Neural progenitor cell (in vitro differentiated cells): ENCODE results near the gene AUP1. TPM values are rescaled to one million over a fixed set of nuclear protein-coding genes. Genes with fewer than 3 reads are reported as not detected.
A peak's percentile ranks its signal among the peaks of the same experiment; 100 is the strongest.

Experiments
- DNase-seq: peaks from one replicate; pipeline ENCODE4 v3.0.0-alpha.2; 2016; ENCODE audit warnings: low spot score
- H2AFZ ChIP-seq: fragments of 200-600 bp; sonication (generic); replicated peaks from 2 replicates; pipeline ENCODE4 v1.6.1; 2016; ENCODE audit warnings: antibody characterized with exemption
- H3F3A ChIP-seq: fragments of 200-600 bp; sonication (generic); 2 replicates; pipeline ENCODE4 v1.6.1; 2016; ENCODE audit warnings: antibody characterized with exemption, low read depth
- H3K27ac ChIP-seq: fragments of 200-600 bp; sonication (generic); 2 replicates; pipeline ENCODE4 v1.5.1; 2016; ENCODE audit warnings: mild to moderate bottlenecking
- H3K27me3 ChIP-seq: fragments of 200-600 bp; sonication (generic); 2 replicates; pipeline ENCODE4 v1.6.1; 2016; ENCODE audit warnings: mild to moderate bottlenecking, moderate library complexity
- H3K36me3 ChIP-seq: fragments of 200-600 bp; sonication (generic); 2 replicates; pipeline ENCODE4 v1.5.1; 2016
- H3K4me1 ChIP-seq: fragments of 200-600 bp; sonication (generic); 2 replicates; pipeline ENCODE4 v1.6.1; 2016; ENCODE audit warnings: mixed run types
- H3K4me2 ChIP-seq: fragments of 200-600 bp; sonication (generic); 2 replicates; pipeline ENCODE4 v1.6.1; 2016
- H3K4me3 ChIP-seq: fragments of 200-600 bp; sonication (generic); 2 replicates; pipeline ENCODE4 v1.5.1; 2016
- H3K79me2 ChIP-seq: fragments of 200-600 bp; sonication (generic); 2 replicates; pipeline ENCODE4 v1.6.1; 2016; ENCODE audit warnings: low read depth
- H3K9ac ChIP-seq: fragments of 200-600 bp; sonication (generic); 2 replicates; pipeline ENCODE4 v1.6.1; 2016
- H3K9me3 ChIP-seq: fragments of 200-600 bp; sonication (generic); 2 replicates; pipeline ENCODE4 v1.5.1; 2016; ENCODE audit warnings: low read depth
- H4K20me1 ChIP-seq: fragments of 200-600 bp; sonication (generic); 2 replicates; pipeline ENCODE4 v1.6.1; 2016; ENCODE audit warnings: low read depth
- H3K27ac Mint-ChIP-seq: 3 replicates; pipeline ENCODE4 v1.8.0; 2021; ENCODE audit warnings: mixed read lengths
- H3K27me3 Mint-ChIP-seq: 2 replicates; pipeline ENCODE4 v1.8.0; 2022; ENCODE audit warnings: low read depth, mild to moderate bottlenecking, inconsistent platforms, moderate library complexity, mixed read lengths; ENCODE audit not compliant: insufficient read depth
- H3K36me3 Mint-ChIP-seq: 3 replicates; pipeline ENCODE4 v1.8.0; 2021; ENCODE audit warnings: mixed read lengths
- H3K4me1 Mint-ChIP-seq: 3 replicates; pipeline ENCODE4 v1.8.0; 2021; ENCODE audit warnings: mixed read lengths
- H3K4me3 Mint-ChIP-seq: 3 replicates; pipeline ENCODE4 v1.8.0; 2021; ENCODE audit warnings: mild to moderate bottlenecking, moderate library complexity, mixed read lengths
- H3K9me3 Mint-ChIP-seq: 3 replicates; pipeline ENCODE4 v1.8.0; 2020; ENCODE audit warnings: mixed read lengths
- EZH2 ChIP-seq: fragments of 200-600 bp; sonication (generic); IDR thresholded peaks from 2 replicates; pipeline ENCODE4 v1.6.1; 2017; ENCODE audit warnings: antibody characterized with exemption, mild to moderate bottlenecking, moderate library complexity
- EZH2phosphoT487 ChIP-seq: fragments of 200-600 bp; sonication (generic); IDR thresholded peaks from 2 replicates; pipeline ENCODE4 v1.6.1; 2017; ENCODE audit warnings: antibody characterized with exemption
- total RNA-seq: library from RNA; depleted of rRNA; stranded (reverse); fragments of >200 nt; gene quantifications from 2 replicates; pipeline ENCODE4 v1.2.3, GENCODE V29; 2015; ENCODE audit warnings: low replicate concordance
- TF ChIP-seq, protein P1 (sequence below): fragments of 200-600 bp; sonication (generic); IDR thresholded peaks from 2 replicates; pipeline ENCODE4 v1.5.1; 2017; ENCODE audit warnings: antibody characterized with exemption, mild to moderate bottlenecking

AUP1 gene
- total RNA-seq, 1 donor from 2014 or later, result 47.9 TPM

DNA sequence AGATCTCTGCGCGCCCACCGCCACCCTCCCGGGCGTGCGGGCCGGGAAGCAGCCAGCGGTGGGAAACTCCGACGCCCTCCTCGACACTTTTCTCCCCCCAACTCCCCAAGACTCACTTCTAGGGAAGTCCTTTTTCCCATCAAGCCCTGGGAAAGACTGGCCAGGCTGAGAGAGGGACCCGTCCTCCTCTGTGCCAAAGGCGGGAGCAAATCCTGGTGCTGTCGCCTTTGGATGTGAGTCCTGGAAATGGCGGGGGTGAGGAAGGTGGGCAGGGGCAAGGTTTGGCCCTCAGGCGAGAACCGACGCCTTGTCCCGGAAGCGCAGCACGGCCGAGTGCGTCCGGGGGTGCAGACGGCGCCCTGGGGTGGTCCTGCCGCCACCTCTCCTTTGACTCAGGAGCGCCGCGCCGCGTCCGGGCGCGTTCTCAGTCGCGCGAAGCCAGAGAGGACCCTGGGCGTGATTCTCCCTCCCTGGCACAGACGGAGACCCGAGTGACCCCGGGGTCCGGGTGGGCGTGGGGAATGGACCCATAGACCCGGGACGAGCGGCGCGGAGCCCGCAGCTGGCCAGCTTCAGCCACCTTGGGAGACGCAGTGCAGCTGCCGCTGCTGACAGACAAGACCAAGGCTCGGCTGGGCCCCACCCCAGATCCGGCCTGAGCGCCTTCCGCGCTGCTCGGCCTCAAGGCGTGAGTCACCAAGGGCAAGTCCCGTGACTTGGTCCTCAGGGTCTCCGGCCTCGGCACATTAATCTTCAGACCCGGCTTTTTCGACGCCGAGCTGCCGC, 26.6 kb downstream of the AUP1 start:
- H3K27me3 ChIP-seq, result peaks cover 82% of the 10 kb centered on the region
- H3K36me3 Mint-ChIP-seq, result peaks cover 21% of the 10 kb centered on the region

DNA sequence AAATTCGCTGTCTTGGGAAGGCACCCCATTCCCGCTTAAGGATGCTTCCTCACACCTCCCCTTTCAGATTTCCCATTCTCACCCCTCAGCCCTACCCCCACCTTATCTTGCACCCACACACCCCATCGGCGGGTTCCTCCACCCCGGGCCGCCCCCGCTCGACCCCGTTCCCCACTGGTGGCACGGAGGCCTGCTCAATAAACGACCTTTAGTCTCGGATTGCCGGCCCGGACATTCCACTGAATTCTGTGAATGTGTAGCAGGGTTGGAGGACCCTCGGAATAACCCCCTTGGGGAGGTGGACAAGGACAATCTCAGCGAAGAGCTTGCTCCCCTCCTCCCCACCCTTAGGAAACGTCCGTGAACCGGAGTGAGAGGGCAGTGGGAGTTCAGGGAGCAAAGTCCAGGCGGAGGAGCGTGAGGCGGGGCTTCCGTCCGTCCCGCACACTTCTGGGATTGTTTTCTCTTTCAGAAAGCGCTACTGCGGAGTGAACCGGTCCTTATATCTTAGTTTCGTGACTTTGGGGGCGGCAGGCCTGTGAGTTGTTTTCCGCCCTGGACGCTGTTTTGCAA, 27.3 kb downstream of the AUP1 start:
- no peak overlapping the region for H3K27ac Mint-ChIP-seq
- H2AFZ ChIP-seq, result peak overlapping the region; percentile 67
- H3K36me3 Mint-ChIP-seq, result peaks cover 21% of the 10 kb centered on the region
- H3K9me3 ChIP-seq, result no peaks in the 10 kb centered on the region
- H3K79me2 ChIP-seq, result peaks cover 13% of the 10 kb centered on the region
- peaks cover 83% of the 10 kb centered on the region for H3K27me3 Mint-ChIP-seq
- peak overlapping the region; percentile 85 for H3K4me2 ChIP-seq
- H3K4me1 ChIP-seq, result peaks cover 41% of the 10 kb centered on the region
- H3F3A ChIP-seq, result peaks cover 50% of the 10 kb centered on the region
- no peaks in the 10 kb centered on the region for H3K36me3 ChIP-seq
- H3K27me3 ChIP-seq, result peaks cover 89% of the 10 kb centered on the region
- H3K9me3 Mint-ChIP-seq, result peaks cover 2% of the 10 kb centered on the region
- peak overlapping the region; percentile 46 for H3K4me3 ChIP-seq
- peaks cover 52% of the 10 kb centered on the region for H3K4me1 Mint-ChIP-seq
- peak overlapping the region; percentile 80 for H3K4me3 Mint-ChIP-seq
- no peak overlapping the region for H3K27ac ChIP-seq
- DNase-seq, result peak; percentile 42
- no peak for TF ChIP-seq EZH2phosphoT487
- TF ChIP-seq, protein P1, sequence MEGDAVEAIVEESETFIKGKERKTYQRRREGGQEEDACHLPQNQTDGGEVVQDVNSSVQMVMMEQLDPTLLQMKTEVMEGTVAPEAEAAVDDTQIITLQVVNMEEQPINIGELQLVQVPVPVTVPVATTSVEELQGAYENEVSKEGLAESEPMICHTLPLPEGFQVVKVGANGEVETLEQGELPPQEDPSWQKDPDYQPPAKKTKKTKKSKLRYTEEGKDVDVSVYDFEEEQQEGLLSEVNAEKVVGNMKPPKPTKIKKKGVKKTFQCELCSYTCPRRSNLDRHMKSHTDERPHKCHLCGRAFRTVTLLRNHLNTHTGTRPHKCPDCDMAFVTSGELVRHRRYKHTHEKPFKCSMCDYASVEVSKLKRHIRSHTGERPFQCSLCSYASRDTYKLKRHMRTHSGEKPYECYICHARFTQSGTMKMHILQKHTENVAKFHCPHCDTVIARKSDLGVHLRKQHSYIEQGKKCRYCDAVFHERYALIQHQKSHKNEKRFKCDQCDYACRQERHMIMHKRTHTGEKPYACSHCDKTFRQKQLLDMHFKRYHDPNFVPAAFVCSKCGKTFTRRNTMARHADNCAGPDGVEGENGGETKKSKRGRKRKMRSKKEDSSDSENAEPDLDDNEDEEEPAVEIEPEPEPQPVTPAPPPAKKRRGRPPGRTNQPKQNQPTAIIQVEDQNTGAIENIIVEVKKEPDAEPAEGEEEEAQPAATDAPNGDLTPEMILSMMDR, result no peak
- peaks cover 35% of the 10 kb centered on the region for H4K20me1 ChIP-seq
- no peak overlapping the region for H3K9ac ChIP-seq

More for the DNA sequence above, 26.6 kb downstream of the AUP1 start:
- TF ChIP-seq, protein P1, result peak; percentile 40
- peak; percentile 98 for TF ChIP-seq EZH2
- no peak for TF ChIP-seq EZH2phosphoT487
- H3K4me3 Mint-ChIP-seq, result peak overlapping the region; percentile 80
- no peak overlapping the region for H3K9ac ChIP-seq
- peak overlapping the region; percentile 46 for H3K4me3 ChIP-seq
- H3K27ac Mint-ChIP-seq, result no peak overlapping the region
- H3K4me1 Mint-ChIP-seq, result peaks cover 47% of the 10 kb centered on the region
- no peaks in the 10 kb centered on the region for H3K9me3 ChIP-seq
- H3K79me2 ChIP-seq, result peaks cover 13% of the 10 kb centered on the region
- H3K27ac ChIP-seq, result no peak overlapping the region
- H3K27me3 Mint-ChIP-seq, result peaks cover 78% of the 10 kb centered on the region
- peak overlapping the region; percentile 85 for H3K4me2 ChIP-seq
- H2AFZ ChIP-seq, result peak overlapping the region; percentile 67
- peaks cover 44% of the 10 kb centered on the region for H3F3A ChIP-seq
- DNase-seq, result peak; percentile 54
- H3K4me1 ChIP-seq, result peaks cover 40% of the 10 kb centered on the region
- peaks cover 35% of the 10 kb centered on the region for H4K20me1 ChIP-seq
- H3K36me3 ChIP-seq, result no peaks in the 10 kb centered on the region
- H3K9me3 Mint-ChIP-seq, result peaks cover 2% of the 10 kb centered on the region

DNA sequence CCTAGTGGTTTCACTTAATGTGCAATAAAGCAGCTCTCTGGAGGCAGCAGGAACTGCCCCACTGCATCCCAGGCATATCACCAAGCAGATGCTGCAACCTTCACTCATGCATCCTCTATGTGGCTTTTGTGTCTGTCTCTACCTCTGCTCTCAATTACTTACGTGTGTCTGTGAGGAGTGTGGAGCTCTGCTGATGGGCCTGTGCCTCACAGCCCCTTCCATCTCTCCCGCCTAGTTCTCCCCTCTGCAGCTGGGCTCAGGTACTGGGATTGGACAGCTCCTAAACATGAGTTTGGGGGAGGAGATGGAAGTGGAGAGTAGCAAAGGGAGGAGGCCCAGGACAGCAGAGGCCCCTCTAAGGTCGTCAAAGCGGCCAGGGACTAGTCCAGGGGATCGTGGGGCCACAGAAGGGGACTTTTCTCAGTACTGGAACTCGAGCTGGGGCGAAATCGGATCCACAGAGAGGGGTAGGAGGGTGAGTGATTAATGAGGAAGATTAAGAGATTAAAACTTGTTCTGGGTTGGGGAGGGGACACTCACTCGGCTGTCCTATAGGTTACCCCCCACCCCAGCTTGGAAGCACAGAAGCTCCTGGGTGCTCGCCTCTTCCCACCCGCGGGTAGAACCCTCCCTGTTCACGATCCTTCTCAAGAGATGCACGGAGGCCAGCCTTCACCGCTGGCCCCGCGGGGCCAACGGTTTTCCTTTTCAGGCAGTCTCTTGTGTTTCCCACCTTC, 28.0 kb downstream of the AUP1 start:
- H3K9me3 ChIP-seq, result no peaks in the 10 kb centered on the region
- H3K4me3 Mint-ChIP-seq, result peak overlapping the region; percentile 80
- H3K79me2 ChIP-seq, result peaks cover 9% of the 10 kb centered on the region
- H3K4me3 ChIP-seq, result no peak overlapping the region
- peaks cover 82% of the 10 kb centered on the region for H3K27me3 Mint-ChIP-seq
- TF ChIP-seq EZH2phosphoT487, result no peak
- TF ChIP-seq, protein P1, result no peak
- TF ChIP-seq EZH2, result no peak
- peaks cover 50% of the 10 kb centered on the region for H3F3A ChIP-seq
- peak overlapping the region; percentile 85 for H3K4me2 ChIP-seq
- no peak overlapping the region for H2AFZ ChIP-seq
- peaks cover 2% of the 10 kb centered on the region for H3K9me3 Mint-ChIP-seq
- H3K4me1 Mint-ChIP-seq, result peaks cover 46% of the 10 kb centered on the region
- no peak overlapping the region for H3K27ac ChIP-seq
- H3K27me3 ChIP-seq, result peaks cover 96% of the 10 kb centered on the region
- peaks cover 37% of the 10 kb centered on the region for H3K4me1 ChIP-seq
- H3K9ac ChIP-seq, result no peak overlapping the region
- no peak overlapping the region for H3K27ac Mint-ChIP-seq
- peak; percentile 41 for DNase-seq
- no peaks in the 10 kb centered on the region for H3K36me3 ChIP-seq
- H4K20me1 ChIP-seq, result peaks cover 35% of the 10 kb centered on the region
- peaks cover 18% of the 10 kb centered on the region for H3K36me3 Mint-ChIP-seq
